ENCODE results near the gene C1orf185.
"Not testable (repeated sequence)": the region's sequence is repeated elsewhere in the genome, so short reads cannot be mapped to it uniquely, and the experiment has no call there.

C1orf185 gene

GRCh38 chr1:51101976-51102375, at the start of gene C1orf185:
C1orf185 (plus strand) TSS chr1:51102228; CDS start chr1:51102234, 6 bp downstream.
- DNase-seq (ENCODE audit: low read depth), result no peak

- no peak for DNase-seq (ENCODE audit: low read depth)
These were observed 43.2 kb upstream of the C1orf185 start for GRCh38 chr1:51058858-51059257.

GRCh38 chr1:51061231-51061918, 40.7 kb upstream of the C1orf185 start:
- DNase-seq (ENCODE audit: low read depth), result no peak

GRCh38 chr1:51063121-51063520, 38.9 kb upstream of the C1orf185 start:
- no peak for DNase-seq (ENCODE audit: low read depth)

GRCh38 chr1:51070011-51070410, 32.0 kb upstream of the C1orf185 start:
- no peak for DNase-seq (ENCODE audit: low read depth)

- no peak for DNase-seq (ENCODE audit: low read depth)
These were observed 31.4 kb upstream of the C1orf185 start for GRCh38 chr1:51070640-51071039.

- no peak for DNase-seq (ENCODE audit: low read depth)
These were observed 30.6 kb upstream of the C1orf185 start for GRCh38 chr1:51071291-51072042.

- no peak for DNase-seq (ENCODE audit: low read depth)
These were observed 30.0 kb upstream of the C1orf185 start for GRCh38 chr1:51072043-51072439.

GRCh38 chr1:51072651-51073050, 29.4 kb upstream of the C1orf185 start:
- DNase-seq (ENCODE audit: low read depth), result no peak

GRCh38 chr1:51073456-51073855, 28.6 kb upstream of the C1orf185 start:
- no peak for DNase-seq (ENCODE audit: low read depth)

- DNase-seq (ENCODE audit: low read depth), result no peak
These were observed 15.3 kb upstream of the C1orf185 start for GRCh38 chr1:51086496-51087271.

GRCh38 chr1:51088474-51088873, 13.6 kb upstream of the C1orf185 start:
- no peak for DNase-seq (ENCODE audit: low read depth)

GRCh38 chr1:51093581-51093980, 8.4 kb upstream of the C1orf185 start:
- DNase-seq (ENCODE audit: low read depth), result no peak

- no peak for DNase-seq (ENCODE audit: low read depth)
These were observed 4.9 kb upstream of the C1orf185 start for GRCh38 chr1:51097171-51097570.

- no peak for DNase-seq (ENCODE audit: low read depth)
These were observed 1.7 kb upstream of the C1orf185 start for GRCh38 chr1:51100264-51100880.

GRCh38 chr1:51114137-51114536, 12.1 kb downstream of the C1orf185 start:
- DNase-seq (ENCODE audit: low read depth), result no peak

- no peak for DNase-seq (ENCODE audit: low read depth)
These were observed 13.8 kb downstream of the C1orf185 start for GRCh38 chr1:51115714-51116404.

- no peak for DNase-seq (ENCODE audit: low read depth)
These were observed 17.3 kb downstream of the C1orf185 start for GRCh38 chr1:51119331-51119730.

GRCh38 chr1:51120629-51121028, 18.6 kb downstream of the C1orf185 start:
- no peak for DNase-seq (ENCODE audit: low read depth)

GRCh38 chr1:51127152-51127551, 25.1 kb downstream of the C1orf185 start:
- DNase-seq (ENCODE audit: low read depth), result not testable (repeated sequence)

- no peak for DNase-seq (ENCODE audit: low read depth)
These were observed 29.2 kb downstream of the C1orf185 start for GRCh38 chr1:51131185-51131584.

GRCh38 chr1:51133045-51133444, 31.0 kb downstream of the C1orf185 start:
- no peak for DNase-seq (ENCODE audit: low read depth)
